Spleen (tissue), 7 donors: ENCODE results near the gene TIMM29.

Experiments used
- CTCF ChIP-seq, 11 experiments: fragments of 200-600 bp in 7 of 11; fragments of 450-650 bp in 4 of 11; sonication (generic) in 4 of 11; IDR thresholded peaks in 8 of 11; conservative IDR thresholded peaks in 3 of 11; 1 replicate in 7 of 11; 2 replicates in 4 of 11; pipeline versions ENCODE4 v1.4.0 to v1.8.0; 2016 to 2021; ENCODE audit warnings: antibody characterized with exemption in 11 of 11, inconsistent platforms in 4 of 11, mild to moderate bottlenecking in 1 of 11
- POLR2A ChIP-seq, 3 donors: fragments of 450-650 bp; IDR thresholded peaks; one replicate each; pipeline ENCODE4 v1.5.1; 2017; ENCODE audit warnings: antibody characterized with exemption in 3 of 3, mild to moderate bottlenecking in 1 of 3
- POLR2AphosphoS5 ChIP-seq, 3 donors: sonication (generic); formaldehyde crosslinking; IDR thresholded peaks; one replicate each; pipeline ENCODE4 v1.5.1; 2017; ENCODE audit warnings: antibody characterized with exemption in 3 of 3
- donor health status: DM: no; HTN: no; CAD: no; lungs with moderate emphysema.
- donor health status: DM: no; HTN: no; CAD: no.
- donor health status: DM: no; HTN: no; CAD: no.

- TF ChIP-seq POLR2A (IDR thresholded peaks at IDR 0.05) (no peak), CTCF (IDR thresholded peaks at IDR 0.05 in 8 of 11, conservative IDR thresholded peaks at IDR 0.05 in 3 of 11) (no peak), POLR2AphosphoS5 (IDR thresholded peaks at IDR 0.05) (no peak)
These were observed 787 bp downstream of the TIMM29 start for GRCh38 chr19:10929402-10929794.
